Neutrophil (primary cell): ENCODE results near the gene SNTA1.
"Not testable (repeated sequence)": the region's sequence is repeated elsewhere in the genome, so short reads cannot be mapped to it uniquely, and the experiment has no call there.

Source experiments
- H3K27ac ChIP-seq: fragments of 200-600 bp; sonication (generic); 2 replicates; pipeline ENCODE4 v1.5.1; 2016; ENCODE audit warnings: mild to moderate bottlenecking, moderate library complexity
- H3K27me3 ChIP-seq: fragments of 200-600 bp; sonication (generic); 2 replicates; pipeline ENCODE4 v1.6.0; 2016; ENCODE audit warnings: mild to moderate bottlenecking
- H3K36me3 ChIP-seq: fragments of 200-600 bp; sonication (generic); 2 replicates; pipeline ENCODE4 v1.5.1; 2017
- H3K4me1 ChIP-seq, 2 experiments: fragments of 200-600 bp in 1 of 2; sonication (generic) in 1 of 2; 1 replicate in 1 of 2; 2 replicates in 1 of 2; pipeline versions ENCODE4 v1.5.1 to v1.6.1; 2013 to 2016; ENCODE audit warnings: low read depth in 1 of 2, low read length in 1 of 2, mild to moderate bottlenecking in 1 of 2, moderate library complexity in 1 of 2; ENCODE audit not compliant: control insufficient read depth in 1 of 2, insufficient read depth in 1 of 2
- H3K4me3 ChIP-seq, 2 experiments: fragments of 200-600 bp in 1 of 2; sonication (generic) in 1 of 2; 1 replicate in 1 of 2; 2 replicates in 1 of 2; pipeline ENCODE4 v1.5.1; 2013 to 2016; ENCODE audit warnings: low read depth in 1 of 2, low read length in 1 of 2, mild to moderate bottlenecking in 1 of 2, moderate library complexity in 1 of 2
- H3K9me3 ChIP-seq: fragments of 200-600 bp; sonication (generic); 2 replicates; pipeline ENCODE4 v1.5.1; 2016
- CTCF ChIP-seq: fragments of 200-600 bp; sonication (generic); IDR thresholded peaks from 2 replicates; pipeline ENCODE4 v1.5.1; 2016; ENCODE audit warnings: antibody characterized with exemption

Gene SNTA1

GRCh38 chr20:33437141-33437911, 6.2 kb downstream of the SNTA1 start:
- Histone ChIP-seq H3K36me3 (no peaks in the 10 kb centered on the region), H3K27me3 (peaks cover 14% of the 10 kb centered on the region), H3K4me3 (no peak overlapping the region), H3K9me3 (no peaks in the 10 kb centered on the region), H3K4me1 (no peaks in the 10 kb centered on the region), H3K27ac (no peak overlapping the region)
- no peak for TF ChIP-seq CTCF

- H3K27me3 ChIP-seq = no peaks in the 10 kb centered on the region
- no peaks in the 10 kb centered on the region for H3K36me3 ChIP-seq
- no peak for TF ChIP-seq CTCF
- H3K4me1 ChIP-seq = no peaks in the 10 kb centered on the region
- H3K9me3 ChIP-seq = no peaks in the 10 kb centered on the region
- H3K27ac ChIP-seq = no peak overlapping the region
- no peak overlapping the region for H3K4me3 ChIP-seq
Measured at GRCh38 chr20:33434434-33434833, 9.1 kb downstream of the SNTA1 start.

GRCh38 chr20:33433465-33434234, 9.9 kb downstream of the SNTA1 start:
- no peaks in the 10 kb centered on the region for H3K27me3 ChIP-seq
- H3K27ac ChIP-seq = no peak overlapping the region
- H3K4me1 ChIP-seq = no peaks in the 10 kb centered on the region
- H3K4me3 ChIP-seq = no peak overlapping the region
- TF ChIP-seq CTCF = no peak
- no peaks in the 10 kb centered on the region for H3K9me3 ChIP-seq
- H3K36me3 ChIP-seq = no peaks in the 10 kb centered on the region

- H3K9me3 ChIP-seq = no peaks in the 10 kb centered on the region
- H3K36me3 ChIP-seq = no peaks in the 10 kb centered on the region
- H3K4me1 ChIP-seq = no peaks in the 10 kb centered on the region
- no peak overlapping the region for H3K27ac ChIP-seq
- no peak for TF ChIP-seq CTCF
- H3K4me3 ChIP-seq = no peak overlapping the region
- H3K27me3 ChIP-seq = no peaks in the 10 kb centered on the region
Measured at GRCh38 chr20:33431797-33432381, 11.7 kb downstream of the SNTA1 start.

- H3K27ac ChIP-seq = not testable (repeated sequence)
Measured at GRCh38 chr20:33423875-33424274, 19.7 kb downstream of the SNTA1 start.

More at GRCh38 chr20:33423875-33424274, 19.7 kb downstream of the SNTA1 start:
- not testable (repeated sequence) for H3K9me3 ChIP-seq, H3K27me3 ChIP-seq, H3K36me3 ChIP-seq, H3K4me3 ChIP-seq, H3K4me1 ChIP-seq
